GM12878 (cell line): ENCODE results near the gene MYO16. TPM values are rescaled to one million over a fixed set of nuclear protein-coding genes. Genes with fewer than 3 reads are reported as not detected.

ENCODE experiments used
- ATAC-seq: fragments of 200-7000 bp; cut with Tn5 transposase; 3 replicates; pipeline ENCODE4 v1.9.1; 2020; ENCODE audit warnings: mild to moderate bottlenecking, moderate library complexity
- BruUV-seq: library from RNA; stranded (reverse); fragments of 400-500 nt; replicated peaks from 2 replicates; lab custom pipeline; 2021; lab: Mats Ljungman, UMichigan
- CTCF ChIA-PET: fragments of 300-600 bp; sonication (Branson Sonifier 250); formaldehyde crosslinking; extraction: SDS; loops from one replicate; lab custom pipeline; 2021; ENCODE audit warnings: inconsistent platforms; lab: Yijun Ruan, JAX
- POLR2A ChIA-PET: fragments of 350-600 bp; formaldehyde crosslinking; extraction: SDS; loops from one replicate; lab custom pipeline; 2021; ENCODE audit warnings: inconsistent platforms; lab: Charles Lee
- RAD21 ChIA-PET: fragments of 300-600 bp; sonication (Branson Sonifier 250); formaldehyde crosslinking; loops from one replicate; lab custom pipeline; 2023; ENCODE audit warnings: antibody characterized with exemption; ENCODE audit not compliant: unreplicated experiment; lab: Charles Lee
- SMC1A ChIA-PET: fragments of 300-600 bp; sonication (Branson Sonifier 250); formaldehyde crosslinking; loops from one replicate; lab custom pipeline; 2023; ENCODE audit not compliant: unreplicated experiment, uncharacterized antibody; lab: Charles Lee
- DNase-seq: peaks from one replicate; pipeline ENCODE4 v3.0.0-alpha.2; 2011; ENCODE audit warnings: low read depth, low spot score
- FAIRE-seq: peaks from 3 replicates; lab custom pipeline; 2011; peaks lifted over from hg19 to GRCh38; lab: Jason Lieb, UNC
- H2AFZ ChIP-seq: 2 replicates; pipeline ENCODE4 v1.6.0; 2011; ENCODE audit warnings: low read depth, low read length, control low read depth; ENCODE audit not compliant: control insufficient read depth
- H3K27ac ChIP-seq: 2 replicates; pipeline ENCODE4 v1.5.1; 2011; ENCODE audit warnings: control low read depth; ENCODE audit not compliant: control insufficient read depth, insufficient read depth
- H3K27me3 ChIP-seq, 2 experiments: replicated peaks in 1 of 2; 2 replicates each; pipeline versions ENCODE4 v1.6.0 to v1.6.1; 2011; ENCODE audit warnings: low read length in 1 of 2; ENCODE audit not compliant: control insufficient read depth in 2 of 2, insufficient read depth in 2 of 2
- H3K36me3 ChIP-seq, 2 experiments: 2 replicates each; pipeline ENCODE4 v1.5.1; 2011; ENCODE audit warnings: low read length in 1 of 2; ENCODE audit not compliant: control insufficient read depth in 2 of 2, insufficient read depth in 2 of 2
- H3K4me1 ChIP-seq: 2 replicates; pipeline ENCODE4 v1.6.1; 2011; ENCODE audit warnings: mild to moderate bottlenecking, low read length, moderate library complexity, mixed read lengths; ENCODE audit not compliant: control insufficient read depth, insufficient read depth
- H3K4me2 ChIP-seq: 2 replicates; pipeline ENCODE4 v1.6.0; 2011; ENCODE audit warnings: control low read depth; ENCODE audit not compliant: control insufficient read depth, insufficient read depth
- H3K4me3 ChIP-seq: fragments of 200-600 bp; sonication (generic); 2 replicates; pipeline ENCODE4 v1.5.1; 2016
- H3K79me2 ChIP-seq: 2 replicates; pipeline ENCODE4 v1.6.0; 2011; ENCODE audit warnings: low read length; ENCODE audit not compliant: control insufficient read depth, insufficient read depth
- H3K9ac ChIP-seq: 2 replicates; pipeline ENCODE4 v1.8.0; 2011; ENCODE audit warnings: low read length, control low read depth, mixed read lengths; ENCODE audit not compliant: control insufficient read depth, insufficient read depth
- H3K9me3 ChIP-seq: replicated peaks from 3 replicates; pipeline ENCODE4 v1.5.1; 2011; ENCODE audit warnings: mild to moderate bottlenecking, low read length; ENCODE audit not compliant: control insufficient read depth, insufficient read depth
- H4K20me1 ChIP-seq: 2 replicates; pipeline ENCODE4 v1.6.0; 2011; ENCODE audit not compliant: control insufficient read depth, insufficient read depth
- BHLHE40 ChIP-seq, 2 experiments: fragments of 450-650 bp in 1 of 2; IDR thresholded peaks; 2 replicates each; pipeline ENCODE4 v1.6.1; 2011 to 2017; ENCODE audit warnings: low read depth in 2 of 2, borderline replicate concordance in 1 of 2, improper control_type of control experiment in 1 of 2, low read length in 1 of 2, mild to moderate bottlenecking in 1 of 2
- CHD1 ChIP-seq: IDR thresholded peaks from 2 replicates; pipeline ENCODE4 v1.6.1; 2012; ENCODE audit warnings: low read depth, low read length, improper control_type of control experiment
- EGR1 ChIP-seq, 2 experiments: IDR thresholded peaks; 1 replicate in 1 of 2; 2 replicates in 1 of 2; pipeline ENCODE4 v1.6.1; 2011 to 2012; ENCODE audit warnings: low read depth in 2 of 2, low read length in 2 of 2, borderline replicate concordance in 1 of 2, mild to moderate bottlenecking in 1 of 2, moderate library complexity in 1 of 2
- GATAD2B ChIP-seq: fragments of 450-650 bp; conservative IDR thresholded peaks from 2 replicates; pipeline ENCODE4 v1.6.1; 2017; ENCODE audit warnings: low read depth, mild to moderate bottlenecking, moderate library complexity
- IRF3 ChIP-seq: fragments of 450-650 bp; IDR thresholded peaks from 2 replicates; pipeline ENCODE4 v1.6.1; 2014; ENCODE audit warnings: mild to moderate bottlenecking
- IRF5 ChIP-seq: fragments of 450-650 bp; IDR thresholded peaks from 2 replicates; pipeline ENCODE4 v1.6.1; 2017; ENCODE audit warnings: borderline replicate concordance
- MEF2A ChIP-seq: IDR thresholded peaks from 2 replicates; pipeline ENCODE4 v1.6.1; 2011; ENCODE audit warnings: low read depth, mild to moderate bottlenecking, low read length, moderate library complexity; ENCODE audit not compliant: insufficient read depth
- POLR2AphosphoS2 ChIP-seq: IDR thresholded peaks from 2 replicates; pipeline ENCODE4 v1.6.1; 2011; ENCODE audit warnings: low read depth, mild to moderate bottlenecking, low read length, improper control_type of control experiment, moderate library complexity
- RB1 ChIP-seq: fragments of 450-650 bp; formaldehyde crosslinking; IDR thresholded peaks from 2 replicates; pipeline ENCODE4 v1.6.1; 2017; ENCODE audit warnings: mild to moderate bottlenecking, borderline replicate concordance
- SUPT20H ChIP-seq: IDR thresholded peaks from 2 replicates; pipeline ENCODE4 v1.6.1; 2011; ENCODE audit warnings: low read depth, mild to moderate bottlenecking, low read length, moderate library complexity, borderline replicate concordance; ENCODE audit not compliant: control insufficient read depth
- ZNF274 ChIP-seq: IDR thresholded peaks from one replicate; pipeline ENCODE4 v1.8.0; 2011; ENCODE audit not compliant: insufficient read length, insufficient read depth
- WGBS: methylation state at CpG from one replicate; pipeline ENCODE4 v1.1.6; 2016; ENCODE audit warnings: low lambda C conversion rate; ENCODE audit not compliant: insufficient replicate concordance, insufficient coverage; ENCODE audit errors: missing lambda C conversion rate; 5-methylcytosine and 5-hydroxymethylcytosine counted together
- in situ Hi-C: fragments of 300-500 bp; cut with MboI; formaldehyde crosslinking; loops from 9 replicates; pipeline ENCODE4 v1.14.3; 2018; ENCODE audit warnings: mixed read lengths
- intact Hi-C: fragments of 100-400 bp; cut with micrococcal nuclease; formaldehyde crosslinking; loops from one replicate; pipeline ENCODE4 v1.14.2; 2022; ENCODE audit not compliant: unreplicated experiment
- polyA plus RNA-seq, 11 experiments: library from polyadenylated mRNA; depleted of rRNA in 4 of 11; unstranded in 6 of 11; stranded (reverse) in 5 of 11; fragments of >200 nt; fragmentation: Nextera tagmentation in 4 of 11; fragmentation: Illumina TruSeq in 1 of 11; extraction: Ambion mirVana in 4 of 11; extraction: Trizol in 1 of 11; gene quantifications; 1 replicate in 1 of 11; 2 replicates in 10 of 11; pipeline versions ENCODE4 v1.2.1 to v1.2.3, GENCODE V29; 2011 to 2016; ENCODE audit warnings: inconsistent platforms in 2 of 11, missing spikeins in 2 of 11, low read depth in 1 of 11
- total RNA-seq, 4 experiments: library from RNA; depleted of rRNA in 3 of 4; stranded (reverse); fragments of >200 nt in 3 of 4; fragmentation: Illumina TruSeq in 1 of 4; extraction: Trizol in 1 of 4; gene quantifications; 2 replicates each; pipeline versions ENCODE4 v1.2.1 to v1.2.3, GENCODE V29; 2013 to 2021

The MYO16 gene
- total and polyA plus RNA-seq, 10 of the 15 experiments (the other 5 are each of a cell fraction or from before 2014, with no cell fraction given), result under 0.01 to 1.7 (median 0.05) TPM; not detected in 4

GRCh38 chr13:109209526-109209925 is 580.1 kb downstream of the MYO16 start:
- WGBS, result 5% methylated on average over 2 of the region's 2 CpGs
- H3K27me3 ChIP-seq, result no peaks in the 10 kb centered on the region
- H3K79me2 ChIP-seq, result no peaks in the 10 kb centered on the region
- BruUV-seq, result no TSS peak
- CTCF ChIA-PET, result no interaction called here
- no peaks in the 10 kb centered on the region for H3K9me3 ChIP-seq
- H3K27ac ChIP-seq, result no peak overlapping the region
- no peaks in the 10 kb centered on the region for H3K4me1 ChIP-seq
- FAIRE-seq (no peak), DNase-seq (no peak), ATAC-seq (no peak)
- H2AFZ ChIP-seq, result no peak overlapping the region
- RAD21 ChIA-PET, result no interaction called here
- no peak overlapping the region for H3K4me3 ChIP-seq
- TF ChIP-seq SUPT20H (no peak), POLR2AphosphoS2 (no peak), MEF2A (no peak), IRF3 (no peak), IRF5 (no peak), RB1 (no peak), GATAD2B (no peak), EGR1 (IDR thresholded peaks at IDR 0.05; ENCODE audit: borderline replicate concordance in 1 of 2, low read depth in 2 of 2, low read length in 2 of 2) (no peak), CHD1 (no peak), BHLHE40 (IDR thresholded peaks at IDR 0.05; ENCODE audit: borderline replicate concordance in 1 of 2, low read depth in 2 of 2, low read length in 1 of 2) (no peak), ZNF274 (no peak)
- no peak overlapping the region for H3K4me2 ChIP-seq
- H4K20me1 ChIP-seq, result no peaks in the 10 kb centered on the region
- no peaks in the 10 kb centered on the region for H3K36me3 ChIP-seq
- intact Hi-C loops, result no loop called here
- in situ Hi-C loops, result no loop called here
- H3K9ac ChIP-seq, result no peak overlapping the region
- SMC1A ChIA-PET, result no interaction called here
- POLR2A ChIA-PET, result interaction anchor here (0.6 kb wide), 1 partner anchor 55 kb away, joined by 7 read pairs; no protein-coding TSS in a partner anchor
